Colon (tissue), 2 donors: Measurements from ENCODE around the gene LRRC63.
"Not testable (repeated sequence)": the region's sequence is repeated elsewhere in the genome, so short reads cannot be mapped to it uniquely, and the experiment has no call there.

ENCODE experiments used
- FAIRE-seq: peaks from 2 replicates; lab custom pipeline; 2012; peaks lifted over from hg19 to GRCh38; lab: Jason Lieb, UNC
- donor health status: control.
- donor health status: control.

The LRRC63 gene

DNA sequence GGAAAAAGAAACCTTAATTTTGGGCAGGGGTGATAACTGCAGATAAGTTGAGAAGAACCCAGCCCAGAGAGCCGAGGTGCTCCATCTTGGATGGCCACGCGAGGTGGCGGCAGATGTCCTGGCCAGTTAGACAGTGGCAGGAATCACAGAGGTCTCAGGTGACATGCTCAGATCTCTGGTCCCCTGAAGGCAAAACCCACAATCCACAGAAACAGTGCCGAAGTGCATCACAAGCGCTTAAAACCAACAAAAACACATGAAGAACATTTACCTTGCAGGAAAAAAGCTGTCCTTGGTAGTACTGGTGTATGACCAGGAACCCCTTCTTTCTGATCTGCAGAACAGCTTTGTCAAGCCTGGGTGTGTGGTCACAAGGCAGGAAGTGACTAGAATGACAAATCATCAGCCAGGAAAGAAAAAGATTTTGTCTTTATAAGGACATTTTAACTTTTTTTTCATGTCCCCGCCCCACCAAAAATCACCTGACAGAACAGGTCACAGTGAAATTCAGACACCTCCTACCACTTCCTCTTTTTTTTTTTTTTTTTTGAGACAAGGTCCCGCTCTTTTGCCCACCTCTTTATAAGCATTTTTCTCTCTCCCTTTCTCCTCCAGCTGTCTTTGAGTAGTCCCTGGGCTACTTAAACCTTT, 29.8 kb upstream of the LRRC63 start, which contains the start of gene LCP1:
TSS of gene LCP1 (minus strand) at position 338 of the 651 bp plus-strand sequence. CDS start 22,515 bp downstream, outside the sequence.
- FAIRE-seq, result no peak

- no peak for FAIRE-seq
Measured at GRCh38 chr13:46182491-46182877, 29.2 kb upstream of the LRRC63 start.

GRCh38 chr13:46183018-46183946, 28.4 kb upstream of the LRRC63 start:
- no peak for FAIRE-seq

DNA sequence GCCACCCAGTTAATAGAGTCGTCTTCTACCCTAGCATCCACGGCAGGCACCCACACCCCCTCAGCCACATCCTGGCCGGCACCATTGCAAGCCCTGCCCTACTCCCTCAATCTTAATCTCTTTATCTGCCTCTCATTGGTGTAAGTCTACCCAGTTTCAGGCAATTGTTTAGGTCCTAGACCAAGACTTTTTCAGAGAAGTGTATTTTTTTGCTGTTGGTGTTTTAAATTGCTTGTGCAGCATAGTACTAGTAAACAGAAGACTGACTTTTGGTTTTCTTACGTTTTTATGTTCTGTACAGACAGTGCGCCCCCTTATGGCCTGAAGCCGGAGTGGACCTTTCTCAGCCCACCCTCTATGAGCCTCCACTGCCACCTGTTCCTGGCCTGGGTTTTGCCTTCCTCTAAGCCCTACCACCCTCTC, 27.4 kb upstream of the LRRC63 start:
- no peak for FAIRE-seq

- FAIRE-seq, result no peak
Measured at GRCh38 chr13:46185634-46186033, 26.1 kb upstream of the LRRC63 start.

DNA sequence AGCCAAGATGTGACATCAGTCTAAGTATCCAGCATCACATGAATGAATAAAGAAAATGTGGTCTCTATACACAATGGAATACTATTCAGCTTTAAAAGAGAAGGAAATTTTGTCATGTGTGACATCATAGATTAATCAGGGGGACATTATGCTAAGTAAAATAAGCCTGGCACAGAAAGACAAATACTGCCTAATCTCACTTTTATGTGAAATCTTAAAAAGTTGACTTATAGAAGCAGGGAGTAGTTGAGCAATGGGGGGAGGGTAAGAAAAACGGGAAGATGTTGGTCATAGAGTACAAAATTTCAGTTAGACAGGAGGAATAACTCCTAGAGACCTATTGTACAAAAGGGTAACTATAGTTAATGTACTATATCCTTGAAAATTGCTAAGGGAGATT, 19.3 kb upstream of the LRRC63 start:
- FAIRE-seq, result no peak

DNA sequence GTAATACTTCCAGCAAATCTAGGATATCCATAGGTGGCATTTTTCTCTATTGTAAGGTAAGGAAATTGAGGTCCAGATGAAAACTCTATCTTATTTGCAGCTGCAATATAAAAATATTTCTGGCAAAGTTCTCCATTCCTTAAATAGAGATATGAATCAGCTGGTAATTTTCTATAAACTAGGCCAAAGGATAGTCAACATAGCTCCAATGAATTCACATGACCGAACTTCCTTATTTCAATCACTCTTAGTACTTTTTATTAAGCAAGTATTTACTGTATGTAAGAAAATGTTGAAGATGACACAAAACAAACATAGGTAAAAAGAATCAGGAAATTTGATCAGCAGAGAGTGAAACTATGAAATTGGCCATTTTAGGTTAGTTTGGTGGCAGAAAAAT, 16.7 kb upstream of the LRRC63 start:
- no peak for FAIRE-seq

DNA sequence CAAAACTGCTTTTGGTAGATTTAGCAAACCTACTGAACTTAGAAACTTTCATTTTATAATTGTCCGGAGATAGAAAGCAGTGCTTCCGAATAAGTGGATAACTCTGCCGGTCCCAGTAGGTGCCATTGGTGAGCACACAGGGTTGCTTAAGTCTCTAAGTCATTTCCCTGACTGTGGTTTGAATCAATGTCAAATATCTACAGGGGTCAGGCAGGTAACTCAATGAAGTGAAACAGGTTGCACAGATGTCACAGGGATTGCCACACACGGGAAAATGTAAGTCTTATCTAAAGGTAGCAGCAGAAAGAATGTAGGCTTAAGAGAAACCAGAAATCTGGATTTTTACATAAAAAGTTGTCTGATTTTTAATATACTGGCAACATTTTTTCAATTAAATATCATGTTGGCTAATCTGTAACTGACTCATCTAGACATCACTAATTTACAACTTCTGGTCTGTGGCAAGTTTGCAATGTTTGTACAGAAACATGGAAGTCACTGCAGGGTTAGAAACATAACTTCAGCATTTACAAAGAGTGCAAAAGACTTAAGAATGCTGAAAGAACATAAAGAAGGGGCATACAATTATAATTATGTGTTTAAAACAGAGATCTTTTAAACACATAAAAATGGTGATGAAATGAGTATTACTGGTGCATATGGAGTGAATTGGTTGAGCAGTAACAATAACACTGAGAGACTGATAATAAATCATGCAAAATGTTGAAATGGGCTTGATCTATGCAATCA, 14.3 kb upstream of the LRRC63 start:
- no peak for FAIRE-seq

GRCh38 chr13:46198696-46199193, 13.0 kb upstream of the LRRC63 start:
- FAIRE-seq, result no peak

GRCh38 chr13:46202188-46202795, 9.4 kb upstream of the LRRC63 start:
- FAIRE-seq, result no peak

DNA sequence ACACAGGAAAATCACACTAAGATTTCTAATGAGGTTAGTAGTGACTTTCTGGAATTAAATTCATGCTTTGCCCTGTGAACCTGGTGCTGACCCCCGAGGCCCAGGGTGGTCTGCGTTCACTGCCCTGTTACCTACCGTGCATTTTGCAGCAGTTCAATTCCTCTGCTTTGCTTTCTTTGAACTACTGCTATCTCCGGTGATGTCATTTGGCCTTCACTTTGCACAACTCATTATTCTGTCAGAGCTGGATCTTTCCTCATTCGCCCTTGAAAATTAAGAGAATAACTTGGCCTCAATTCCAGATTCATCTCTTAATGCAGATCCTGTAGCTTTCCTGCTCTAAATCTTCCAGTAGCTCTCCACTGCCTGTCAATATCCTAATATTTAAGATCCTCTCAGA, 8.8 kb upstream of the LRRC63 start:
- FAIRE-seq, result no peak

- no peak for FAIRE-seq
Measured at GRCh38 chr13:46206143-46206542, 5.6 kb upstream of the LRRC63 start.

DNA sequence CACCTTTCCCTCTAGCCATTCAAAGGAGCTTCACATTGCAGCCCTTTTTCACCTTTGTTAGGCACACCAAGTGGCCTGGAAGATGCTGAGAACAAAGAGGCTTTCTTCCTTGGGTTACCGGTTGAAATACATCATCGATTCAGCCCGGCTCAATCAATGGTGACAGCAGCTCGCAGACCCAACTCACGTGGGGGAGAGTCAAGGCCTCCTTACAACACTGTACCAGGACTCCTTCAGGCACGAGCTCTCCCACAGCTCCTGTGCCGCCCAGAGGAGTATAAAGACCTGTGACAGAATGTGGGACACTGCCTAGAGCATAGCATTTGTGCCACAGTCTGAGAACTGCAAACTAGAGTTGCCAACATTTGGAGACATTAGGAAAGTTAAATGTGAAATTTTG, 3.9 kb upstream of the LRRC63 start:
- FAIRE-seq, result no peak

DNA sequence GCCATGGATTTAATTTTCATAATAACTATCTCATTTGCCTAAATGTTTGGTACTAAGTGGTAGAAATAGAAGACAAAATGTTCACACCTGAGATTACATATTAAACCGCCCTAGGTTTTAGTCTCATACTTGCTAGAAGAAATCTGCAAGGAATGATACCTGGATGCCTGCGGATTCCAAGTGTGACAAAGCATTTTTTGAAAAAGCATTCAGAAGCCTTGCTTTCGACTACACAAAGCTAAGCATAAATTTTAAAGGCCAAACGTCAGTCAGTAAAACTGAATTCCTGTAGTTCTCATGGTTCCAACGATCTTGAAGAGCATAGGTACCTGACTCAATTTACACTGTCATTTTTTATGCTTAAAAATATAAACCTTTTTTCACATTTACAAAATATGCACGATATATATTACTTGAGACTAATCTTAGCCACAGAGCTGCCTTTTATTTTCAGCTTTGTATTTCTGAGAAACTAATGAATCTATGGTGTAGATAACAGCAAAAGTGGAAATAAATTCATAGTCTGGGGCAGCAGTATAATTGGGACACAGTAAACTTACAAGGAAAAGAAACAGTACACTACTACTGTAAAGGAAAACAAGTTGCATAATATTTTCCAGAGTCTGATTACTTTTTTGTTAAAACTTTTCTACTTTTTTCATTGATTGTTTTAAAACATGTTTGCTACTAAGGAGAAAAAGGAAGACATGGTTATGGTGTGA, 1.2 kb upstream of the LRRC63 start:
- FAIRE-seq, result no peak

GRCh38 chr13:46211116-46211482, 629 bp upstream of the LRRC63 start:
- FAIRE-seq, result no peak

- no peak for FAIRE-seq
Measured at GRCh38 chr13:46213242-46213641, 1.5 kb downstream of the LRRC63 start.

GRCh38 chr13:46214741-46215140, 3.0 kb downstream of the LRRC63 start:
- FAIRE-seq, result not testable (repeated sequence)

GRCh38 chr13:46220234-46220633, 8.5 kb downstream of the LRRC63 start:
- not testable (repeated sequence) for FAIRE-seq

DNA sequence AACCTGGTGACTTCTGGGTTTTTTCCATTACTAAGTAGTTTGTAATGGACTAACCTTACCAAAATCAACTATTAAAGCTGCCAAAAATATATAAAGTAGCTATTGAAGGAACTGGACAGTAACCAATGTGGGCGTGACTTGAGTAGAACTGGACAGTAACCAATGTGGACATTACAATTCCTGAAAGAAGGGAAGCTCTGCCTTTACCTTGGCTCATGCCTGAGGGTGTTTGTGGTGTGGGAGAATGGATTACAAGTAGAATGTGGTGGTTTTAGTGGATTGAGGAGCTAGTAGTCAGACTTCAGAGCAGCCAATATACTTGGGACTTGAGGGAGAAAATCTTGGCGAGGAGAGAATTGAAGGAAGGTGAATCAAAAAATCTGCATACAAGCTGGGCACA, 17.5 kb downstream of the LRRC63 start:
- no peak for FAIRE-seq

DNA sequence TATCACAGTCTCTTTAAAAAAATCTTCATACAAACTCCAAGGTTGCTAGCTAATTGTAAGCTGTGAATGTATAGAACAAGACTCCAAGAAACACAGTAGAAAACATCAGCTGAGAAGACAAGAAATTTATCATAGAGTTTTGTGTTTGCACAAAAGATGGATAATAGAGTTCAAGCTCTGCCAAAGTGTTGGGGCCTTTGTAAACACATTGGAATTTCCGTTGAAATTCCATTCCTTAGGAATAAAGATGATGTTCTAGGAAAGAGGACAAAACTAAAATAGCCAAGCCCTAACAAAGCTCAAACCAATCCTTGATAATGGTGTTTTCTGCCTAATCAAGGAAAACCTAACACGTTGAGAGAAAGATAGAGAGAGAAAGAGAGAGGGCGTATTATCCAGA, 20.6 kb downstream of the LRRC63 start:
- no peak for FAIRE-seq

DNA sequence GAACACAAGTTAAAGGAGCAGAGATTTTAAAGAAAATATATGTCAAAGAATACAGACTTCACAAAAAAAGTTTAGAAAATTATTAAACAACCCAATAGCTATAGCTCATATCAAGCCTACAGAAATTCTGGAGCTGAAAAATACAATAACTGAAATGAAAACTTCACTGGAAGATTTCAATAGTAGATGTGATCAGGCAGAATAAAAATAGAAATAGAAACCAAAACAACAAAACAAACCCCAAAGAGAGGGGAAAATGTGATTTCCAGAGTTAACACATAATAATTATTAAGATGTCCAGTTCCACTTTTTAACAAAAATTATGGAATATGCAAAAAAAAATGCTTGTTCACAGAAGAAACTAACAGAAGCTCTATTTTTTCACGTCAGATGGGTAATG, 23.6 kb downstream of the LRRC63 start:
- no peak for FAIRE-seq
